Endometrial microvascular endothelial cells (primary cell): Measurements from ENCODE around the gene TRIM42. TPM values are rescaled to one million over a fixed set of nuclear protein-coding genes. Genes with fewer than 3 reads are reported as not detected.

Source experiments
- in situ Hi-C: cut with HindIII; loops from 2 replicates; pipeline ENCODE4 v1.10.0; 2017; ENCODE audit warnings: low sequenced_read_pairs, low pct_unique_long_range_greater_than_20kb; ENCODE audit errors: inconsistent ontology term
- total RNA-seq: library from RNA; depleted of rRNA; stranded (reverse); fragments of >200 nt; gene quantifications from one replicate; pipeline ENCODE4 v1.2.3, GENCODE V29; 2015; ENCODE audit errors: inconsistent ontology term

The TRIM42 gene
- total RNA-seq, 1 donor from 2014 or later, result not detected

DNA sequence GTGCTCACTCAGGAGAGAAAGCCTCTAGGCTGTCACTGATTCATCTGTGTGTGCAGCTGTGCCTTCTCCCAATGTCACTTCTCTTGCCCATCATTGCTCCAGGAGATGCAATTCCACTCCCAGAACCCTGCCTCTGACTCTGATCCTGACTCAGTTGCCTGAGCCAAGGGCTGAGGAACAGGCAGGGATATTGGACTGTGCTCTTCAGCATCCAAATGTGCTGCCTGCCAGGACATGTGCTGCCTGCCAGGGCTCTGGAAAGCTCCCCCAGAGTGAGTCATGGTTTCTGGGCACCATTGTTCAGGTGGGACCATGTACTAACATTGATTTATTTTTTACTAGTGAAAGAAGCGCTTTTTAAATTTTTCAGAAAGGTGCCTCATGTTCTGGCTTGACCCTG lies 71.0 kb downstream of the TRIM42 start:
- in situ Hi-C loops, result no loop called here
